A549 (cell line): ENCODE measurements around the gene NCLN.

Experiments used
- EHF ChIP-seq: fragments of 250-450 bp; sonication (Bioruptor Pico); IDR thresholded peaks from 2 replicates; pipeline ENCODE4 v1.5.0; 2020; ENCODE audit warnings: mild to moderate bottlenecking
- FOSL2 ChIP-seq, 2 experiments: fragments of 450-650 bp in 1 of 2; fragments of >200 bp in 1 of 2; sonication (Bioruptor Twin) in 1 of 2; formaldehyde crosslinking; IDR thresholded peaks; 2 replicates each; pipeline versions ENCODE4 v1.5.0 to v1.6.1; 2016 to 2020; ENCODE audit warnings: mild to moderate bottlenecking in 1 of 2, moderate library complexity in 1 of 2
- REST ChIP-seq: fragments of 200-600 bp; sonication (generic); IDR thresholded peaks from 2 replicates; pipeline ENCODE4 v1.6.1; 2016; ENCODE audit warnings: antibody characterized with exemption, mild to moderate bottlenecking, moderate library complexity
- TF ChIP-seq, protein P1 (sequence below): fragments of >200 bp; sonication (Bioruptor Twin); formaldehyde crosslinking; IDR thresholded peaks from 3 replicates; pipeline ENCODE4 v1.5.1; 2016
- TF ChIP-seq, protein P2 (sequence below): fragments of 250-450 bp; sonication (Bioruptor Pico); IDR thresholded peaks from 2 replicates; pipeline ENCODE4 v1.5.0; 2021; ENCODE audit warnings: mild to moderate bottlenecking, moderate library complexity, borderline replicate concordance
- TF ChIP-seq, protein P3 (sequence below): IDR thresholded peaks from 2 replicates; pipeline ENCODE4 v1.6.1; 2012

DNA sequence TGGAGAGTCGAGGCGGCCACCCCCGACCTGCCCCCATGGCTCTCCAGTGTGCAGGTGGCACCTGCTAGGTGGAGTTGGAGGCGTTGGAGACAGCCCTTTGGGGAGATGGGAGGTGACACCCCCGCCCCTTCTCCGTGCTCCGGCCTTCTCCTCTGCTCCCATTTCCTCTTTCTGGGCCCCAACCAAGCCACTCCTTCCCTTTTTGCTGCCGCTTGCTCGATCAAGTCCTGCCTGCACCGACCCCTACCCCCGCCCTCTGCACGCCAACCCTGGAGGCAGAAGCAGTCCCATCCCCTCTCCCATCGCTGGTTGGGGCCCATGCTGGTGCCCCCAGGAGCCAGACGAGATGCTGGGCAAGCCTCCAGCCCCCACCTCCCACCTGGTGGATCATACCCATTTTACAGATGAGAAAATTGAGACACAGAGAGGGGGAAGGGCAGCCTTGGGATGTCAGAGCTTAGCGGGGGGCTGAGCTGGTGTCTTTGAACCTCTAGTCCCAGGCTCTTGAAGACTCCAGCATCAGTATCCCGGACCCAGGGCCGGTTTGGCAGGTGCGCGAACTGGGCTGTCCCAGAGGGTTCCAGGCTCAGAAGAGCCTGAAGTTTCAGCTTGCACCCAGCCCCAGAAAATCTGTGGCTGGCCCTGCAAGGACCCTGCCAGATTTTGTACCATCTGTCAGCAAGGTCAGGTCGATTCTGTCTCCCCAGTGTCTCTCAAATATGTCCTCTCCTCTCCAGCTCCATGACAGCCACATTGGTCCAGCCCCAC, 39.6 kb upstream of the NCLN start:
- TF ChIP-seq, protein P1, sequence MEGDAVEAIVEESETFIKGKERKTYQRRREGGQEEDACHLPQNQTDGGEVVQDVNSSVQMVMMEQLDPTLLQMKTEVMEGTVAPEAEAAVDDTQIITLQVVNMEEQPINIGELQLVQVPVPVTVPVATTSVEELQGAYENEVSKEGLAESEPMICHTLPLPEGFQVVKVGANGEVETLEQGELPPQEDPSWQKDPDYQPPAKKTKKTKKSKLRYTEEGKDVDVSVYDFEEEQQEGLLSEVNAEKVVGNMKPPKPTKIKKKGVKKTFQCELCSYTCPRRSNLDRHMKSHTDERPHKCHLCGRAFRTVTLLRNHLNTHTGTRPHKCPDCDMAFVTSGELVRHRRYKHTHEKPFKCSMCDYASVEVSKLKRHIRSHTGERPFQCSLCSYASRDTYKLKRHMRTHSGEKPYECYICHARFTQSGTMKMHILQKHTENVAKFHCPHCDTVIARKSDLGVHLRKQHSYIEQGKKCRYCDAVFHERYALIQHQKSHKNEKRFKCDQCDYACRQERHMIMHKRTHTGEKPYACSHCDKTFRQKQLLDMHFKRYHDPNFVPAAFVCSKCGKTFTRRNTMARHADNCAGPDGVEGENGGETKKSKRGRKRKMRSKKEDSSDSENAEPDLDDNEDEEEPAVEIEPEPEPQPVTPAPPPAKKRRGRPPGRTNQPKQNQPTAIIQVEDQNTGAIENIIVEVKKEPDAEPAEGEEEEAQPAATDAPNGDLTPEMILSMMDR: no peak
- TF ChIP-seq FOSL2 (IDR thresholded peaks at IDR 0.05): no peak
- TF ChIP-seq FOSL2 (CRISPR knock-in tag; IDR thresholded peaks at IDR 0.05): no peak
- TF ChIP-seq, protein P2, sequence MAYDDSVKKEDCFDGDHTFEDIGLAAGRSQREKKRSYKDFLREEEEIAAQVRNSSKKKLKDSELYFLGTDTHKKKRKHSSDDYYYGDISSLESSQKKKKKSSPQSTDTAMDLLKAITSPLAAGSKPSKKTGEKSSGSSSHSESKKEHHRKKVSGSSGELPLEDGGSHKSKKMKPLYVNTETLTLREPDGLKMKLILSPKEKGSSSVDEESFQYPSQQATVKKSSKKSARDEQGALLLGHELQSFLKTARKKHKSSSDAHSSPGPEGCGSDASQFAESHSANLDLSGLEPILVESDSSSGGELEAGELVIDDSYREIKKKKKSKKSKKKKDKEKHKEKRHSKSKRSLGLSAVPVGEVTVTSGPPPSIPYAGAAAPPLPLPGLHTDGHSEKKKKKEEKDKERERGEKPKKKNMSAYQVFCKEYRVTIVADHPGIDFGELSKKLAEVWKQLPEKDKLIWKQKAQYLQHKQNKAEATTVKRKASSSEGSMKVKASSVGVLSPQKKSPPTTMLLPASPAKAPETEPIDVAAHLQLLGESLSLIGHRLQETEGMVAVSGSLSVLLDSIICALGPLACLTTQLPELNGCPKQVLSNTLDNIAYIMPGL (CRISPR knock-in tag): no peak
- no peak for TF ChIP-seq REST
- no peak for TF ChIP-seq EHF (CRISPR knock-in tag)
- TF ChIP-seq, protein P3, sequence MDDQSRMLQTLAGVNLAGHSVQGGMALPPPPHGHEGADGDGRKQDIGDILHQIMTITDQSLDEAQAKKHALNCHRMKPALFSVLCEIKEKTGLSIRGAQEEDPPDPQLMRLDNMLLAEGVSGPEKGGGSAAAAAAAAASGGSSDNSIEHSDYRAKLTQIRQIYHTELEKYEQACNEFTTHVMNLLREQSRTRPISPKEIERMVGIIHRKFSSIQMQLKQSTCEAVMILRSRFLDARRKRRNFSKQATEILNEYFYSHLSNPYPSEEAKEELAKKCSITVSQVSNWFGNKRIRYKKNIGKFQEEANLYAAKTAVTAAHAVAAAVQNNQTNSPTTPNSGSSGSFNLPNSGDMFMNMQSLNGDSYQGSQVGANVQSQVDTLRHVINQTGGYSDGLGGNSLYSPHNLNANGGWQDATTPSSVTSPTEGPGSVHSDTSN: no peak
